HG02588 (cell line): ENCODE measurements around the gene PCYT1B.
"Not testable (repeated sequence)": the region's sequence is repeated elsewhere in the genome, so short reads cannot be mapped to it uniquely, and the experiment has no call there.

ENCODE experiments used
- ATAC-seq: cut with Tn5 transposase; IDR thresholded peaks from one replicate; pipeline ENCODE4 v1.9.1; 2021; ENCODE audit warnings: mild to moderate bottlenecking, moderate library complexity; ENCODE audit not compliant: unreplicated experiment

The PCYT1B gene

GRCh38 chrX:24646745-24647182, 383 bp downstream of the PCYT1B start:
- peak; percentile 20 for ATAC-seq

GRCh38 chrX:24646006-24646405, 1.1 kb downstream of the PCYT1B start:
- no peak for ATAC-seq

- ATAC-seq, result no peak
Observed at GRCh38 chrX:24643116-24643515, 4.0 kb downstream of the PCYT1B start.

DNA sequence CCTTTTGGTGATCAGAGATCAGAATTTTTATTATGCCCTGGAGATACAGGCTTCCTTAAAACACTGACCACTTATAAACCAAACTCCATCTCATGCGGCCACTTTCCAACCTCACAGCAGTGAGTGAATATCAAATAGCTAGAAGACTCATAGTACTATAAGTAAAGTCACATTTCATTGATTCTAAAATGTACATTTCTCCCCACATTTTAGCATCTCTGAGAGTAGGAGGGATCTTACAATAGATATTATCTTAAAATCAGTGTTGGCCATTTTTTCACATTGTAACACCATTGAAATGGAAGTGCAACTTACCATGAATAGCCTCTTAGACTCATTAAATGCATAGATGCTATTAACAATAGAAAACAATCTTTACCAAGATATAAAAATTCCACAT, 17.4 kb downstream of the PCYT1B start:
- ATAC-seq, result no peak

DNA sequence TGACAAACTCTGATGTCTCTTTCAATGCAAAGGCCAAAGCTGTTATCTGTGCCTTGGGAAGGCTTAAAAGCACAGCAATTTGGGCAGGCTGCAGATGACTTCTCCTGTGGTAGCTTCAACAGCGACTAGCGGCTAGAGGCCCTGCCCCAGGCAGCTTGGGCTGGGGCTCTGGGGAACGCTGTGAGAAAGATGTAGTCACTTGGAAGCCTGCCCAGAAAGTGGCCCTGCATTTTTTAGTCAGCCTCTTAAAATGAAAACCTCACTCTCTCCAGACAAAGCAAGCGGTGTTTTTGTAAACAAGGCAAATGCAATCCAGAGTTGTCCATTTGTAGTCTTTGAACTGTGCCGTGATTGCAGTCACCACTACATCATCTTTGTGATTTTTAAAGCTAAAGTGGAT, 27.5 kb downstream of the PCYT1B start:
- no peak for ATAC-seq

DNA sequence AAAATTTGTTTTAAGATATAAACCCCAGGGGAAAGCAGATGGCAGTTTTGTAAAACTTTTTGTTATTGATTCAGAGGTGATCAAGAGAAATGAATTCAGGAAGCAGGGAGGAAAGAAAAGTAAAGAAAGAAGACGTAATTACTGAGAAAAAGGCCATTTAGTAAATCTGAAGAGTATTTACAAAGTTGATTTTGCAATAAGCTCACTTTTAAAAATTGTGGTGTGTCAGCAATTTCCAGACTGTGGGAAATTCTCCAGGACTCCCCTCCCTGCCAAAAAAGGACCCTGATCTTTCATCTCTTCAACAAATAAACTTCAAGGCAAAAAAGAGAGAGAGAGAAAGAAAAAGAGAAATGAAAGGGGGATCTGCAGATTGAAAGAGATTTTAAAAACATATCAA, 36.6 kb downstream of the PCYT1B start:
- ATAC-seq, result no peak

- ATAC-seq, result no peak
Observed at GRCh38 chrX:24607616-24608015, 39.5 kb downstream of the PCYT1B start.

DNA sequence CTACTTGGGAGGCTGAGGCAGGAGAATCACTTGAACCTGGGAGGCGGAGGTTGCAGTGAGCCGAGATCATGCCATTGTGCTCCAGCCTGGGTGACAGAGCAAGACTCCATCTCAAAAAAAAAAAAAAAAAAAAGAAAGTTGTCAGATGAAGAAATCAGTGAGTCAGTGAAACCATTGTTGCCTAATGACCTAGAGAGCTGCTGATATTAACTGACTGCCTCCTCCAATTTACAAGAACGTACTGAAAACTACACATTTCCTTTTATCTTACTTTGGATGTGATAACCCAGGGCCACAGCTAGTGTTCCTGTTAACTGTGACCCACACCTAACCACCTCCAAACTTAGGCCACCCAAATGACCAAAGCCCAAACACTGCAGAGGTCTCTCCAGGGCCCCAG, 41.2 kb downstream of the PCYT1B start:
- ATAC-seq, result not testable (repeated sequence)

GRCh38 chrX:24603191-24603590, 44.0 kb downstream of the PCYT1B start:
- ATAC-seq, result no peak

DNA sequence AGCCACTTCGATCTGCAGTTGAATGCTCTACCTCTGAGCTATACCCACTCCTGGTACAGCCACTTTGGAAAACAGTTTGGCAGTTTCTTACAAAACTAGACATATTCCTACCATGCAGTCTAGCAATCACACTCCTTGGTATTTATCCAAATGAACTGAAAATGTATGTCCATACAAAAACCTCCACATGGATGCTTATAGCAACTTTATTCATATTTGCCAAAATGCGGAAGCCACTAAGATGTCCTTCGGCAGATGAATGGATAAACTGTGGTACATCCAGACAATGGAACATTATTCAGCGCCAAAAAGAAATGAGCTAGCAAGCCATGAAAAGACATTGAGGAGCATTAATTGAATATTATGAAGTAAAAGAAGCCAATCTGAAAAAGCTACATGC, 45.3 kb downstream of the PCYT1B start:
- no peak for ATAC-seq

DNA sequence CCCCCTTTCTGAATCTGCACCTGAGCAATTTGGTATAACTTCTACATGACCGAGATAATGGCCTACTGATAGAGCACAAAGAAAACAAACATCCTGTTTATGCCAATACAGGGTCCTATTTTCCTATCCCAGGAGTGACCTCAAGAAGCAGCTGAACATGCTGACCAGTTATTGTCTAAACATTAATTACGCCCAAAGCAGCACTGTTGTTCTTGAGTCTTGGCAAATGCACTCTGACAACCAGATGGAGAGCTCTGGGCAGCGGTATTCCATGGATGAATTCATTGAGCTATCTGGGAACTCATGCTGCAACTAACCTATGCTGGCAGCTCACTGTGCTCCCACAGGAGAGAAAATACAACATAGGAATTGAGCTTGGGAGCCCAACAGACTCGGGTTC, 52.6 kb downstream of the PCYT1B start:
- ATAC-seq, result no peak

DNA sequence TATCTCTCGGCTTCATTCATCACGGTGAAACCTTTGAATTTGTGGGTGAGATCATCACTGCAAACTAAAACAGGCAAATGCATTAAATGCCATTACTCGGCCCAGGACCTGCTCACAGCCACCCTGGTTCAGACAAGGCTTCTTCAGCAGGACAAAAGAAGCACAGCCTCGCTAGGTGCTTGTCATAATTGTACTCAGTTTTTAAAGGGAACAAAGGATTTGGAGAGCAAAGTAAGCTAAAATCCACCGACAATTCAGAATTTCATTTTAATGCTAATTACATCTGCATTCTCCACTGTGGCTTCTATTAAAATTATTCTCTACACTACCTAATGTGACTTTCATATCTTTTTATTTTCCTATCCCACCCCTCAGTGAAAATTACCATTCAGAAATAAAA, 57.0 kb downstream of the PCYT1B start:
- no peak for ATAC-seq

- ATAC-seq, result no peak
Observed at GRCh38 chrX:24577091-24577490, 70.1 kb downstream of the PCYT1B start.

DNA sequence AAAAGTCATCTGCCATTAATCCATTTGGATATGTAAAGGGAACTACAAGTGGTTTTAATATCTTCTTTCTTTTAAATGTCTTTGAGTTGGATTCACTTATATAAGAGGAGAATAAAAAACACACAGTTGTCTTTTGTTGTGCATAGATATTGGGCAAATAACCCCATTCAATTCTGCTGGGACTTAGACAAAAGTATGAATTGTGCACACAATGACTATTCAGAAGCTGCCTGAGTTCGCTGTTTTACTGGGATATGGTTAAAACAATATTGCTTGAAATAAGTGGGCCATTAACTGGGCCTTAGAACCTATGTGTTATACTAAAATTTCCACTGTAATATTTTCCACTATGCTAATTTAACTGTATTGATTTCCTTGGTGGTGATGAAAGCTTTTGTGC, 71.7 kb downstream of the PCYT1B start:
- no peak for ATAC-seq

DNA sequence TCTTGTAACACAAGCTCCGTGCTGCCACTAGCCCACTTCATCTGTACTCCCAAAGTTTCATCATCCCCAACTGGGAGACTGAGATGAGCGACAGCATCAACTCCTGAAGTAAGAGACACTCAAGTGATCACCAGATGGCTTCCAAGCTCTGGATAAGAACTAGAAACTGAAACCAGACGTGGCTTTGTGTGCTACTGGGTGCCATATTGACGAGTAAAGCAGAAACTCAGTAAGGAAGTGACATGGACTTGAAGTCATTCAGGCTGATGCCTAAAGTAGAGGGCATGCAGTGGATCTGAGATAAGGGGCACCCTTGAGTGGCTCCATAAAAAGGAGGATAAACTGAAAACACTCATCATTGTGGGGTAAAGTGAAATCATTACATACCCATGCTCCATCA, 72.4 kb downstream of the PCYT1B start:
- ATAC-seq, result no peak

DNA sequence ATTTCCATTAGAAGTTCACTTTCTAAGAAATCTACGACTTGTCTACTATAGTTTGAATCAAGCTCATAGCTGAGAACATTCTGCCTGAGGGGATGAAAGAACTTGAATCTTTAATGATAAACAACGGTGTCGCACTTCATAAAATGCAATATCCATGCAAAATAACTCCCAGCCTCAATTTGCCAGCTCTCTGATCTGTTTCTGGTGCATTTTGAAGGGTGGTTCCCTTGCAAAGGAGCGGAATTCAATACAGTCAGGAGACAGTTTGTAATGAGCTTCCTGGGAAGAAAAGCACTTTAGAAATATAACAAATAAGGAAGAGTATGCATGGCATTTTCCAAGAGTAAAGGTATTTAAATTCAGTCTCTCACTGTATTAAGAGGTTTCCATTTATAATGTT, 80.0 kb downstream of the PCYT1B start:
- no peak for ATAC-seq

- no peak for ATAC-seq
Observed at GRCh38 chrX:24566240-24566639, 80.9 kb downstream of the PCYT1B start.

- no peak for ATAC-seq
Observed at GRCh38 chrX:24563291-24564010, 83.7 kb downstream of the PCYT1B start.

DNA sequence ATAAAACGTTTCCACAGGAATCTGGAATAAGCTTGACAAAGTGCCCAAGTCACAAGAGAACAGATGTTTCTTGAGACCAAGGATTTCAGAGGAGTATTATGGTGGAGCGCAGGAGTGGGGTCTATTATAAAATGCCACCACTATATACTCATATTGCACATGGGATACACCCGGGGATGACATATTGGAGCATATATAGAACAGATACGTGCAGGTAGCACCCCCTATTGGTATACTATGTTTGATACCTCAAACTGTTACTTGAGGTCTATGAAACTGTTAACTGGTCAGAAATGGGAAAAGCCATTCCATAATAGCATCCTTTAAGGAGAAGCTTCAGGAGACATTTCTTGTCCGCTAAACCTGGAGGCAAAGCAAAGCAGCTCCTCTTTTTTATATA, 86.0 kb downstream of the PCYT1B start:
- no peak for ATAC-seq

DNA sequence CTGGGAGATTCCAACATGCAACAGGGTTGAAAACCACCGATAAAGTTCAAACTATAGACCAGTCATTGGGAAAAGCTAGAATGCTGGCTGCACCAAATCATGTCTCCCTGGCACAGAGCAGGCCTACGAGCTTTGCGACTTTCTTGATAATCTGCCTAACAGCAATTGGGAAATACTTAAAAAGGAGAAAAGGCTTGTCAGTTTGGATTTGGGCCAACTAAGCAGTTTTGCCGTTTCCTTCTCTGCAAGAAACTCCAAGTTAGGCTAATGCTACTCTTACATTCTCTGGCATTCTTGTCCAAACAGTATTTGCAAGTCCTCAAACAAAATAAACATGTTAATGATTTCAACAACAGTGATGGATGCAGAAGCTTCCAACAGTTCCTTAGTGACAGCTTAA, 94.1 kb downstream of the PCYT1B start:
- no peak for ATAC-seq

GRCh38 chrX:24550166-24550565, 97.0 kb downstream of the PCYT1B start:
- no peak for ATAC-seq

GRCh38 chrX:24547961-24548360, 99.2 kb downstream of the PCYT1B start:
- no peak for ATAC-seq

GRCh38 chrX:24542756-24543155, 104.4 kb downstream of the PCYT1B start:
- no peak for ATAC-seq
